Lung (tissue), 12 donors: ENCODE data around the gene LMX1B. TPM values are rescaled to one million over a fixed set of nuclear protein-coding genes. Genes with fewer than 3 reads are reported as not detected.

Experiments used
- ATAC-seq: fragments of 200-7000 bp; cut with Tn5 transposase; one replicate; pipeline ENCODE4 v1.9.1; 2020; ENCODE audit warnings: moderate number of reproducible peaks; ENCODE audit not compliant: insufficient read depth, low FRiP score
- DNase-seq, 3 donors: peaks; one replicate each; pipeline ENCODE4 v3.0.0-alpha.2; 2013 to 2017
- H3K27ac ChIP-seq, 2 donors: one replicate each; pipeline ENCODE4 v1.5.1; 2013; ENCODE audit warnings: mild to moderate bottlenecking in 2 of 2, moderate library complexity in 2 of 2, control low read depth in 1 of 2, inconsistent platforms in 1 of 2, low read depth in 1 of 2, low read length in 1 of 2
- H3K27me3 ChIP-seq, 3 donors: one replicate each; pipeline ENCODE4 v1.5.1; 2013; ENCODE audit warnings: low read length in 2 of 3; ENCODE audit not compliant: control insufficient read depth in 3 of 3, insufficient read depth in 3 of 3
- H3K36me3 ChIP-seq, 4 donors: one replicate each; pipeline ENCODE4 v1.5.1; 2013; ENCODE audit warnings: low read length in 4 of 4, mild to moderate bottlenecking in 1 of 4, moderate library complexity in 1 of 4; ENCODE audit not compliant: control insufficient read depth in 4 of 4, insufficient read depth in 4 of 4
- H3K4me1 ChIP-seq, 5 donors: one replicate each; pipeline ENCODE4 v1.5.1; 2013; ENCODE audit warnings: low read length in 5 of 5, mild to moderate bottlenecking in 2 of 5, moderate library complexity in 1 of 5; ENCODE audit not compliant: control insufficient read depth in 5 of 5, insufficient read depth in 5 of 5
- H3K4me3 ChIP-seq: one replicate; pipeline ENCODE4 v1.5.1; 2013; ENCODE audit warnings: mild to moderate bottlenecking, control low read depth, moderate library complexity
- H3K9ac ChIP-seq, 2 donors: one replicate each; pipeline ENCODE4 v1.5.1; 2013; ENCODE audit warnings: low read length in 2 of 2, control low read depth in 1 of 2; ENCODE audit not compliant: insufficient read depth in 1 of 2
- H3K9me3 ChIP-seq, 4 donors: one replicate each; pipeline ENCODE4 v1.5.1; 2013; ENCODE audit warnings: low read length in 3 of 4, mild to moderate bottlenecking in 1 of 4, moderate library complexity in 1 of 4; ENCODE audit not compliant: control insufficient read depth in 4 of 4, insufficient read depth in 3 of 4
- WGBS, 2 donors: extraction: QIAGEN DNeasy Blood & Tissue Kit; methylation state at CpG; one replicate each; pipeline ENCODE4 v1.1.7; 2013; 5-methylcytosine and 5-hydroxymethylcytosine counted together
- polyA plus RNA-seq, 2 donors: library from polyadenylated mRNA; stranded (reverse); fragments of 200-250 nt; gene quantifications; one replicate each; pipeline ENCODE4 v1.2.1, GENCODE V29; 2013
- total RNA-seq, 2 donors: library from RNA; depleted of rRNA in 1 of 2; stranded (reverse); fragments of >200 nt in 1 of 2; gene quantifications; one replicate each; pipeline ENCODE4 v1.2.1, GENCODE V29; 2014 to 2021
- TF ChIP-seq, protein P1 (sequence below): IDR thresholded peaks from 2 replicates; pipeline ENCODE4 v1.5.1; 2012; ENCODE audit warnings: mild to moderate bottlenecking; ENCODE audit errors: control extremely low read depth, extremely low read depth
- donor health status: control.
- donor health status: control.
- donor health status: Bipolar disorder and iron deficiency.
- donor health status: healthy.
- donor health status: DM: yes; HTN: yes; CAD: no.

The LMX1B gene
- total and polyA plus RNA-seq, 4 donors, result under 0.01 to 0.77 (median 0.10) TPM

- H3K4me1 ChIP-seq, result peaks cover 0 to 11% (median 6%) of the 10 kb centered on the region in 5 donors
- ATAC-seq, result no peak
- peaks cover 12 to 67% (median 53%) of the 10 kb centered on the region in 3 donors for H3K27me3 ChIP-seq
- no peak overlapping the region for H3K27ac ChIP-seq
- no peaks in the 10 kb centered on the region for H3K36me3 ChIP-seq
- H3K9me3 ChIP-seq, result no peaks in the 10 kb centered on the region
- no peak overlapping the region for H3K9ac ChIP-seq
- TF ChIP-seq, protein P1, sequence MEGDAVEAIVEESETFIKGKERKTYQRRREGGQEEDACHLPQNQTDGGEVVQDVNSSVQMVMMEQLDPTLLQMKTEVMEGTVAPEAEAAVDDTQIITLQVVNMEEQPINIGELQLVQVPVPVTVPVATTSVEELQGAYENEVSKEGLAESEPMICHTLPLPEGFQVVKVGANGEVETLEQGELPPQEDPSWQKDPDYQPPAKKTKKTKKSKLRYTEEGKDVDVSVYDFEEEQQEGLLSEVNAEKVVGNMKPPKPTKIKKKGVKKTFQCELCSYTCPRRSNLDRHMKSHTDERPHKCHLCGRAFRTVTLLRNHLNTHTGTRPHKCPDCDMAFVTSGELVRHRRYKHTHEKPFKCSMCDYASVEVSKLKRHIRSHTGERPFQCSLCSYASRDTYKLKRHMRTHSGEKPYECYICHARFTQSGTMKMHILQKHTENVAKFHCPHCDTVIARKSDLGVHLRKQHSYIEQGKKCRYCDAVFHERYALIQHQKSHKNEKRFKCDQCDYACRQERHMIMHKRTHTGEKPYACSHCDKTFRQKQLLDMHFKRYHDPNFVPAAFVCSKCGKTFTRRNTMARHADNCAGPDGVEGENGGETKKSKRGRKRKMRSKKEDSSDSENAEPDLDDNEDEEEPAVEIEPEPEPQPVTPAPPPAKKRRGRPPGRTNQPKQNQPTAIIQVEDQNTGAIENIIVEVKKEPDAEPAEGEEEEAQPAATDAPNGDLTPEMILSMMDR, result no peak
- DNase-seq, result peak in 1 of 3 donors; percentile 10
- 27 to 33% methylated on average over 11 of the region's 11 CpGs for WGBS, 2 donors
- no peak overlapping the region for H3K4me3 ChIP-seq
These were observed 15.4 kb downstream of the LMX1B start for GRCh38 chr9:126628969-126629674.

DNA sequence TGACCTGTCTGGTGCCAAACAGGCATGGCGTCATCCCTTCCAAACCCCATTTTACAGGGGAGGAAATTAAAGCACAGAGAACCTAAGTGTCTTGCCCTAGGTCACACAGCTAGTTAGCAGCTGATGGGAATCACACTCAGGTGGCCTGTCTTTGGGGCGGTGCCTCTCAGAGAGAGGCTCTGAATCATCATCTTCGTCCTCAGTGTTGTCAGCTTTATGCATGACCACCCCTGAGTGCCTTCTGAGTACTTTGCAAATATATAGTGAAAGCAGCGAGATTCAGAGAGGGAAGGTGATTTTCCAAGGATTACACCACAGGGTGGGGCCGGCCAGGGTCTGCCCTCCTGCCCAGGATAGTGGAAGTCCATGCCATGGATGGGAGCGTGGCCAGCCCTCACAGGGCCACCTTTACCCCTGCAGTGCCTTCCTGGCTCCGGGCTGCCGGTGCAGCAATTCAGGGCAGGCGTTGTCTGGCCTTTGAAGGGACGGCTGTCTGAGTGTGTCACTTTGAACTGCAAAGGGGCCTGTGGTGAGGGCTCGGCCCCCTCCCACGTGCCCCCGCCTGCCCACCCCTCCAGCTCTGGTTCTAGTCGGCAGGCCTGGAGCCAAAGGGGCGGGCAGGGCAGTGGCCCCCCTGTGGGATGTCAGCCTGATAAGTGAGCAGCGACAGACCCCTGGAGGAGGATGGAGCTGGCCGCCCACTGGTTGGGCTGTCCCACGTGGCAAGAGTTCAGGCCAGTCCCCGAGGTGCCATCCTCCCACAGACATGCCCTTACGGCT, 16.9 kb downstream of the LMX1B start:
- WGBS, 2 donors, result 23 to 29% methylated on average over 19 to 20 of the region's 20 CpGs
- DNase-seq (peak in 1 of 3 donors; percentile 9), ATAC-seq (no peak)
- no peak overlapping the region for H3K4me3 ChIP-seq
- H3K9ac ChIP-seq, result no peak overlapping the region
- no peaks in the 10 kb centered on the region for H3K9me3 ChIP-seq
- H3K27me3 ChIP-seq, result peaks cover 12 to 55% (median 42%) of the 10 kb centered on the region in 3 donors
- TF ChIP-seq, protein P1, result no peak
- H3K4me1 ChIP-seq, result peaks cover 0 to 15% (median 6%) of the 10 kb centered on the region in 5 donors
- H3K36me3 ChIP-seq, result no peaks in the 10 kb centered on the region
- H3K27ac ChIP-seq, result no peak overlapping the region

GRCh38 chr9:126631254-126631653, 17.5 kb downstream of the LMX1B start:
- 22 to 42% methylated on average over 6 of the region's 6 CpGs for WGBS, 2 donors
- ATAC-seq, result no peak

More at GRCh38 chr9:126631254-126631653, 17.5 kb downstream of the LMX1B start:
- Histone ChIP-seq H3K9me3 (no peaks in the 10 kb centered on the region), H3K27me3 (peaks cover 12 to 51% (median 37%) of the 10 kb centered on the region in 3 donors), H3K9ac (no peak overlapping the region), H3K27ac (no peak overlapping the region), H3K4me3 (no peak overlapping the region), H3K36me3 (no peaks in the 10 kb centered on the region), H3K4me1 (peaks cover 0 to 10% (median 2%) of the 10 kb centered on the region in 5 donors)
- DNase-seq, result peak in 1 of 3 donors; percentile 7
- TF ChIP-seq, protein P1, result no peak
